ENCODE data around the gene LTB.

Gene LTB, protein sequence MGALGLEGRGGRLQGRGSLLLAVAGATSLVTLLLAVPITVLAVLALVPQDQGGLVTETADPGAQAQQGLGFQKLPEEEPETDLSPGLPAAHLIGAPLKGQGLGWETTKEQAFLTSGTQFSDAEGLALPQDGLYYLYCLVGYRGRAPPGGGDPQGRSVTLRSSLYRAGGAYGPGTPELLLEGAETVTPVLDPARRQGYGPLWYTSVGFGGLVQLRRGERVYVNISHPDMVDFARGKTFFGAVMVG

GRCh38 chr6:31582230-31582643 lies at the start of gene LTB:
Gene LTB, minus strand, starts transcription at chr6:31582424. Its CDS starts 7 bp downstream, at chr6:31582417.
- peak; percentile 57 to 59 for DNase-seq

GRCh38 chr6:31631681-31632278 lies 49.6 kb upstream of the LTB start:
- DNase-seq, result no peak

- DNase-seq, result no peak
These were observed 49.0 kb upstream of the LTB start for GRCh38 chr6:31631209-31631608.

- DNase-seq, result no peak
These were observed 48.1 kb upstream of the LTB start for GRCh38 chr6:31630177-31630934.

- no peak for DNase-seq
These were observed 46.8 kb upstream of the LTB start for GRCh38 chr6:31629014-31629413.

DNA sequence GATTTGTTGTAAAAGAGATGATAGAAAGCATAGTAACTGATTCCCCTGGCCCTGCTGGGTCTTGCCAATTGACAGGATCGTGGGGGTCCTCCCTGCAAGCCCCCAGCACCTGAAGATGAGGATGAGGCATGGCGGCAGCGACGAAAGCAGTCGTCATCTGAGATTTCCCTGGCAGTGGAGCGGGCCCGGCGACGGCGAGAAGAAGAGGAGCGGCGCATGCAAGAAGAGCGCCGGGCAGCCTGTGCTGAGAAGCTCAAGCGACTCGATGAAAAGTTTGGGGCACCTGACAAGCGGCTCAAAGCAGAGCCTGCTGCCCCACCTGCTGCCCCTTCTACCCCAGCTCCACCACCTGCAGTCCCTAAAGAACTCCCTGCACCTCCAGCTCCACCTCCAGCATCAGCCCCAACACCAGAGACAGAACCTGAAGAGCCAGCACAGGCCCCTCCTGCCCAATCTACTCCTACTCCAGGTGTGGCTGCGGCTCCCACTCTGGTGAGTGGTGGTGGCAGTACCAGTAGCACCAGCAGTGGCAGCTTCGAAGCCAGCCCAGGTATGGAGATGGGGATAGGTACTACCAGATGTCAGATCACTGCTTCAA lies 45.6 kb upstream of the LTB start:
- DNase-seq, result no peak

DNA sequence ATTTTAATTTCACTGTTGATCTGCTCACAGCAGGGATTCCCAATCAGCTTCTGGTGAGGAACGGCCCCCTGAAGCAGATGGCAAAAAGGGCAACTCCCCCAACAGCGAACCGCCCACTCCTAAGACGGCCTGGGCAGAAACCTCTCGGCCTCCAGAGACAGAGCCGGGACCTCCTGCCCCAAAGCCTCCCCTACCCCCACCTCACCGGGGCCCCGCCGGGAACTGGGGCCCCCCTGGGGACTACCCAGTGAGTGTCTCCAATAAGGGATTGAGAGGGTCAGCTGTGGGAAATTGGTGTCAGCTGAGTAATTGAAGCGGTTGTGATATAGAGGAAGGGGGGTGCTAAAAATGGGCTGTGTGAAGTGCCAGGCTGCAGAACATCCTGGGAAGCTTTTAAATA lies 44.7 kb upstream of the LTB start:
- no peak for DNase-seq

- DNase-seq, result no peak
These were observed 41.8 kb upstream of the LTB start for GRCh38 chr6:31624070-31624469.

GRCh38 chr6:31622684-31623091 lies 40.5 kb upstream of the LTB start:
- no peak for DNase-seq

DNA sequence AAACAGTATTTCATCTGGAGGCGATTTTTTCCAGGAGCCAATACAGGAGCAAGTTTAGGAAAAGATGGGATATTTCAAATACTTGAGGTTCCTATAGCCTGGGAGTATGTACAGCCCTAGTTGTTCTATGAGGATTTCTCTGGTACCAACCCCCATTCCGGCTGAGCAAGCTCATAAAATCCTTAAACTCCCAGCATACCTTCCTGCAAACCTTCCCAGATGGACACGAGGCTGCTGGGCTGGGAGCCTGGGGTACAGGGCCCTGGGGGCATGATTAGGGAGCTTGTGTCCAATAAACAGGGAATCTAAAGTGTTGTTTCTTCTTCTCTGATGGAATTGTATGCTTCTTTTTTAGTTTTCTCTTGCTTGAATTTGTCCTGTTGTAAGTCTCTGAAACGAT lies 39.8 kb upstream of the LTB start:
- DNase-seq, result no peak

- DNase-seq, result no peak
These were observed 39.2 kb upstream of the LTB start for GRCh38 chr6:31621320-31621939.

GRCh38 chr6:31620586-31621319 lies 38.5 kb upstream of the LTB start, which contains the start of gene PRRC2A:
Gene PRRC2A, plus strand, starts transcription at chr6:31620715. Its CDS starts 2,075 bp downstream, at chr6:31622790.
- peak; percentile 97 for DNase-seq

DNA sequence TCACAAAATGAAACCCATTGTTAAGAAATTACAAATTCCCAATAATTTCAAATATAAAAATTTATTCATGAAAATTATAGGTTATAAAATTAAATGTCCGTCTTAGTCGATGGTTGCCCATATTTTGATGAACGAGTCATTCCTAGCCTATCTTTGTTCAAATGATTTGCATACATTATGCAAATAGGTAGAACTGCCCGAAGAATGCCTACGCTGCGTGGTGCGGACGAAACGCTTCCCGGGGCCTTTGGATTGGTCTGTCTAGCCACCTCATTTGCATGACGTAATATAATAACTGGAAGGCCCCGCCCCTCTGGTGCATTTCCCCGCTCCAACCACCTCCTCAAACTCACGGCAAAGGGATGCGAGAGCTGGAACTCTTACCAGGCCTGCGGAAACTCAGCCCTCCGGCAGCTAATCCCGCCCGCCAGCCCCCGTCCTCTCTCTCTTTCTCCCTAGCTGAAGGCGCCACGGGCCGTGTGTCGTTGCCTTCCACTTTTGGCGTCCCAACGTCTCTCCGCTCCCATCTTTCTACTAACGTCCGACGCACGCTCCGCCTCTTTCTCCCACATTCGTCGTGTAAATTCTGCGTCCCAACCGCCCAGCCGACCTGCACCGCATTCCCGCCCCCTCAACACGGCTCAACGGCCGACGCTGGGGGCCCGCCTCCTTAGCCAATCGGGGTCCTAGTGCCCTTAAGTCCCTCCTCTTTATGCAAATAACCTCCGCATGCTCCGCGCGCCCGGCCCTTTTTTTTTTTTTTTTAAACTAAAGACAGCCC lies 37.8 kb upstream of the LTB start:
- peak; percentile 92 to 93 for DNase-seq

DNA sequence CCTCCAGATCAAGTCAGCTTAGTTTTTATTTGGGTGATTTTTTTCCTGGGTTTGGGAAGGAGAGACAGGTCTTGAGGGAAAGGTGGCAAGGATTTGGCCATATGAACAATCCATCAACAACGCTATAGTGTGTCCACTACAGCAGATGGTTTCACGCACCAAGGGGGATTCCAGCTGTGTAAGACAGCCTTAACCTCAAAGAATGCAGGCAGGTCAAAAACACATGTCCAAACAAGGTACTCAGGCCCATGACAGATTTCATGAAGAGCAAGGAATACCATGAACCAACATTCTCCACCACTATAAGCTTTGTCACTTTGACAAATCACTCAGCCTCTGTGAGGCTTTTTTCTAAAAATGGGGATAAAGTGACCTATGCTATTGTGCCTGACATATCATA lies 34.8 kb upstream of the LTB start:
- DNase-seq, result no peak

GRCh38 chr6:31615748-31616147 lies 33.5 kb upstream of the LTB start:
- no peak for DNase-seq

DNA sequence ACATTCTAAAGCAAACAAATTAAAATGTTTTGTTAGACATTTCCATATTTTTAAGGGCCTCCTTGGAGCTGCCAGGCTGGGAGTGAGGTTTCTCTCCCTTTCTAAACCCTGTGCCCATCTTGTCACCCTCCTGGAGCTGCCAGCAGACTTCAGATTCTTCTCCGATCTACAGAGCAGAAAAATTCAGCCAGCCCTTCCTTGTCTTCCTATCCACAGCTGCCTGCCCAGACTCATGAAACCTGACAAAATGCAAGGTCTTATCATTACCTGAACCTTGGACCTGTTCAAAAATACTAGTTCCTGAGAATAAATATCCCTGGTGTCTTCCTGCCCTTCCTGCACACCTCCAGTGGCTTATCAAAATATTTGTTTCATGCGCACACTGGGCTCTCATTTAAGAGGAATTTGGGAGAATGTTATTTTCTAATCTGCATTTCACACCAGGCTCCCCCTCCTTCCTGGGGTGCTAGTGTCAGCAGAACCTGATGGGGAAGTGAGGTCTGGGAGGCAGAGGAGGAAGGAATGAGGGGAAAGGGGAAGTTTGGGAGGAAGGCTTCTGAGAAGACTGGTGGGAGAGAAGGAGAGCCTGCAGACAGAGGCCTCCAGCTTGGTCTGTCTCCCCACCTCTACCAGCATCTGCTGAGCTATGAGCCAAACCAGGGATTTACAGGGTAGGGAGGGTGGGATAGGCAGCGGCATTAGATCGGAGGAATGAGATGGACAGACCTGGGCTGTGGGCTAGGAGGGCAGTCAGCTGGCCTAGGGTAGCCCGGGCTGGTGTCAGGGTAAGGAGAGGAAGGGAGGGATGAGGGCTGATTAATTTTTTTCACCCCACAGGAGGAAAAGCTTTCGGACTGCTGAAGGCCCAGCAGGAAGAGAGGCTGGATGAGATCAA lies 32.7 kb upstream of the LTB start, which contains the start of gene AIF1:
AIF1 (plus strand) TSS at position 551 of the 895 bp plus-strand sequence; CDS start at position 647, 96 bp downstream.
- no peak for DNase-seq

- DNase-seq, result no peak
These were observed 31.9 kb upstream of the LTB start for GRCh38 chr6:31614075-31614619.

GRCh38 chr6:31610968-31611367 lies 28.7 kb upstream of the LTB start:
- DNase-seq, result no peak

DNA sequence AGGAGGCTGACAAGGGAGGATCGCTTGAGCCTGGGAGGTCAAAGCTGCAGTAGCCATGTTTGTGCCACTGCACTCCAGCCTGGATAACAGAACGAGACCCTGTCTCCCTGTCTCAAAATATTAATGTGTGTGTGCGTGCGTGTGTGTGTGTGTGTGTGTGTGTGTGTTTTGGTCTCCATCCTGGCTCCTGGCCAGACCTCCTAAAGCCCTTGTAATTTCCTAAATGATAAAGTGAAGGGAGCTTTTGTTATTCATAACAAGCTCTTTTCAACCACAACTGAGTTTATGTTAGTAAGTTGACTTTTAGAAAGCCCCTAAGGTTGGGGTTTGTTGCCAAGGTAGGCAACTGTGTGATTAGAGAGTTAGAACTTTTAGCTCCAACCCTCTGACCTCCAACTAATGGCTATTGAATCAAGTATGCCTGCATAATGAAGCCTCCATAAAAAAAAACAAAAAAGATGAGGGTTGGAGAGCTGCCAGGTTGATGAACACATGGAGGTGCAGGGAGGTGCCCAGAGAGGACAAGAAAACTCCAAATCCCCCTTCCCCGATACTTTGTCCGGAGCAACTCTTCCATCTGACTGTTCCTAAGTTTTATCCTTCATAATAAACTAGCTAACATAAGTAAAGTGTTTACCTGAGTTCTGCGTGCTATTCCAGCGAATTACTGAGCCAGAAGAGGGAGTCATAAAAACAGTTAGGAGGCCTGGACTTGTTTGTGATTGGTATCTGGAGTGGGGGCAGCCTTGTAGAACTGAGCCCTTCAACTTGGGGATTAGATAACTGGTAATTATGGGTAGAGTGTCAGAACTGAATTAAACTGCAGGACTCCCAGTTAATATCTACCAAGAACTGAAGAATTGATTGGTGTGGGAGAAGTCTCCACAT lies 27.5 kb upstream of the LTB start:
- no peak for DNase-seq
